Anterior cingulate cortex (tissue), 58 donors: ENCODE measurements around the gene SCAF4.
"Not testable (repeated sequence)": the region's sequence is repeated elsewhere in the genome, so short reads cannot be mapped to it uniquely, and the experiment has no call there.

Experiments used
- DNase-seq, 58 donors: peaks; one replicate each; lab custom pipeline; 2025; lab: John Stamatoyannopoulos, UW

Gene SCAF4

DNA sequence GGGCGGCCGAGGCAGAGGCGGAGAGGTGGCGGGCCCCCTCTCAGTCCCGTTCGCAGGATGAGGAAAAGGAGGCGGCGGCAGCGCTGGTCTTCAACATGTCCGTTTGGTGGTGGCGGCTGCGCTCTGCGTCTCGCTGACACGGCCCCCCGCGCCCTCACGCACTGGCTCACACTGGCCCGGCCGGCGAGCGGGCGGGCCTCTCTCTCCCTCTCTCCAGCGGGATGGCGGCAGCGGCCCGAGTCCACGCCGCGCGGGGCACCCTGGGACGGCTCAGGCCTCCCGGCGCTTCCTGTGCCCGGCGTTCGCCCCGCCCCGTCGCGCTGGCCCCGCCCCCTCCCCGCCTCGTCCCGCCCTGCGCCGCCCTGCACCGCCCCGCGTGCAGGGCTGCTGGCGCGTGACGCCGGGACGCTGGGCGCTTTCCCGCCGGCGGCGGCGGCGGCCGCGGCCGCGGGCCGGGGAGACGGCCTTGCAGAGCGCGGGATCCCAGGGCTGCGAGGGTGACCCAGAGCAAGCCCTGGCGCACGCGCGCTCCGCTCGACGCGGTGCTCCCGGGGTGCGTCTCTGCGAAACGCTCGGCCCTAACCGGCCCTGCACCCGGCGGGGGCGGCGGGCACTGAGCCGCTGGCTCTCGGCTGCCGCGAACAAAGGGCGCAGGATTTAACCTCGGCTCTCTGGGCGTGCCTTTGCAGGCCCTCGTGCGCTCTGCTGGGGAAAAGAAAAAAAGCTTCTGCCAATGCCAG is at the start of gene SCAF4:
SCAF4 (minus strand) TSS at position 262 of the 740 bp plus-strand sequence. CDS start 426 bp downstream, outside the sequence.
- DNase-seq: peak; percentile 55 to 94 (median 88)

DNA sequence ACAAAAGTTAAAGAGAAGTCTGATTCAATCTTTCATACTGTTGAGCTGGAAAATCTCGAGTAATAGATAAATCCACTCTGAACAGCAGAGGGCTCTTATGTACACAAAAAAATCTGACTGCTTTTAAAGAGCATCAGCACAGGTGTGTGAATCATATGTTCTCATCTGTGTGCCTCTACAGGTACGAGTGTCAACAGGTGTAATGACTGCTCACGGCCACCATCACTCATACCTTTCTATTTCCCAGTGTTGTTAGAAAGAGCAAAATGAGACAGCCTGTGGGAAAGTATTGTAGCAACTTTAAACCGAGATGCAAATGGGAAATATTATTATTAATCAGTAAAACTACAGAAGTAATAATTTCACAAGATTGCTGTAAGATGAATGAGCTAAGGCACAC is 49.0 kb upstream of the SCAF4 start:
- no peak for DNase-seq

DNA sequence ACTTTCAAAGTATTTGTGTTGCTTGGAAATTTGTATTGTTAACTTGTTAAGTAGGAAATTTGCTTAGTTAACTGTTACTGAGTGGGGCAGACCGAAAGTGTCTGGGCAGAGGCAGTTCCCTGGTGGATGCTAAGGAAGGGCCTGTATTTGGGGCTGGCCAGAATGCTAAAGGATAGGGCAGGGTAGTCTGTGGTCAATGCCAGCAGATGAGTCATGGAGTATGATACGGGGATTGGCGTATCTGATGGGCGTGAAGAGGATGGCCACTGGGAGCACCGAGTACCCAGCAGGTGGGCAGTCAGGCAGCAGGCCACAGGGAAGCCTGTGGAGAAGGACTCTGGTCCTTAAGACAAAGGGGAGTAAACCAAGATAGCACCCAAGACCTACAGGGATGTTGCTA is 46.6 kb upstream of the SCAF4 start:
- DNase-seq: no peak

DNA sequence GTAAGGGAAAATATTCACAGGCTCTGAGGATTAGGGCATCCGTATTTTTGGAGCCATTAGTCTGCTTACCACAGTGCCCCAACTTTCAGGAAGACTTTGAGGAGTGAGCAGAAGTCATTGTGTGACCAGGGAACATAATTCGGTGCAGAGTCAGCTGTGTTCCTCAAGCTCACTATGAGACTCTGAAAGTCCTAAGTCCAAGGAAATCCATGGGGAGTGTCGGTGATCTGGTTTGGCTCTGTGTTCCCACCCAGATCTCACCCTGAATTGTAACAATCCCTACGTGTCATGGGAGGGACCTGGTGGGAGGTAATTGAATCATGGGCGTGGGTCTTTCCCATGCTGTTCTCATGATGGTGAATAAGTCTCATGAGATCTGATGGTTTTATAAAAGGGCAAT is 45.9 kb upstream of the SCAF4 start:
- no peak for DNase-seq

DNA sequence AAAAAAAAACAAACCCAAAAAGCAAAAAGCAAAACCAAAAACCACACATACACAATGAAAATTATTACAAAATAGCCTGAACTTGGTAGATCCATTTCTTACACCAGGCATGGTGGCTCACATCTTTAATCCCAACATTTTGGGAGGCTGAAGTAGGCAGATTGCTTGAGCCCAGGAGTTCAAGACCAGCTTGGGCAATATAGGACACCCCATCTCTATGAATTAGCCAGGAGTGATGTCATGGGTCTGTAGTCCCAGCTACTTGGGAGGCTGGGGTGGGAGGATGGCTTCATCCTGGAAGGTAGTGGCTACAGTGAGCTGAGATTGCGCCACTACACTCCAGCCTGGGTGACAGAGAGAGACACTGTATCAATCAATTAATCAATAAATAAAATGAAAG is 42.1 kb upstream of the SCAF4 start:
- no peak for DNase-seq

DNA sequence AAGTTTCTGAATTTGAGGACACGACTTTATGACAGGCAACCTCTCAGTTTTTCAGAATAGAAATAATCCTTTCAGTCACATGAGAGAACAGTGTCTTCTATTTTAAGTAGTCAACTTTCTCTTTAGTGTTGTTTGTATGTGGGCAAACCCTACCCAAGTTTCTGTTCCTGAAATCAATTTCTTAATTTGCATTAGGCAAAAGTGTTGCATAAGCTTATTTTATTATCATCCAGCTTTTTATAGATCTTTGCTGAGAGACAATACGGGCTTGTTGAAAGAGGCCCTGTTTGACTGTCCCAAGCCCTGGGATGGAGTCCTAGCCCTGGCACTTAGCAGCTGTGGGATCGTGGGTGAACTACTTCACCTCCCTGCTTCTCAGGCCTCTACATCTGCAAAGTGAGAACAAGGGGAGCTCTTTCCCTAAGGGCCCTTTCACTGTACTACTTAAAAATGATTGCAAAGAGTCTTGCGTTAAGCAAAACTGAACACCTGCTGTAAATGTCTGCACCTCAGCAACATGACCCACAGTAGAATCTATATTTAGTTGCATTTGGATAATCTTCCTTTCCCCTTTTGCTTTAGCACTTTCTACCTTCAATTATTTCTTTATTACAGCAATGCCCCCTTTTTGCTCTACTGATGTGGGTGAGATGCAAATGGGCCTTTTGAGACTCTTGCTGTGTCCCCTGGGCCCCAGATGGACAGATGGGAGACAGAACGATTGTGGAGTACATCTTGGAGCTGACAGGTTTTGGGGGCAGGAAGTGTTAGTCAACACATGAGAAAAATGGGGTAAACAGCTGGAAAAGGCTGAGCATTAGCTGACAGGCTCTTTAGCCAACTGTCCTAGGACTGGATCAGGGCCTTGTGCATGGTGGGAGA is 41.0 kb upstream of the SCAF4 start:
- DNase-seq: no peak

GRCh38 chr21:31771685-31772084 is 39.8 kb upstream of the SCAF4 start:
- DNase-seq: no peak

- no peak for DNase-seq
Measured at GRCh38 chr21:31768710-31769109, 36.8 kb upstream of the SCAF4 start.

DNA sequence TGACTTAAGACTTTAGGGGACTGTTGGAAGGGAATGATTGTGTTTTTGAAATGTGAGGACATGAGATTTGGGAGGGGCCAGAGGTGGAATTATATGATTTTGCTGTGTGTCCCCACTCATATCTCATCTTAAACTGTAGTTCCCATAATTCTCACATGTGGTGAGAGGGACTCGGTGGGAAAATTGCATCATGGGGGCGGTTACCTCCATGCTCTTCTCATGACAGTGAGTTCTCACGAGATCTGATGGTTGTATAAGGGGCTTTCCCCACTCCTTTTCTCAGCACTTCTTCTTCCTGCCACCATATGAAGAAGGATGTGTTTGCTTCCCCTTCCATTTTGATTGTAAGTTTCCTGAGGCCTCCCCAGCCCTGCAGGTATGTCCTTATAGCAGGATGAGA is 35.0 kb upstream of the SCAF4 start:
- DNase-seq: no peak

DNA sequence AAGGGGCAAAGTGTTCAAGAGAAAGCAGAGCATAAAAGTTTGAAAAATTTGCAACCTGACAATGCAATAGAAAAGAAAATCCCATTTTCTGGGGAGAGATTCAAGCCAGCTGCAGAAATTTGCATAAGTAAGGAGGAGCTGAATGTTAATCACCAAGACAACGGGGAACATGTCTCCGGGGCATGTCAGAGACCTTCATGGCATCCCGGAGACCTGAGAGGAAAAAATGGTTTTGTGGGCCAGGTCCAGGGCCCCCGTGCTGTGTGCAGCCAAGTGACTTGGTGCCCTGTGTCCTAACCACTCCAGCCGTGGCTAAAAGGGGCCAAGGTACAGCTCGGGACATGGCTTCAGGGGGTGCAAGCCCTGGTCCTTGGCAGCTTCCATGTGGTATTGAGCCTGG is 33.9 kb upstream of the SCAF4 start:
- not testable (repeated sequence) for DNase-seq

- DNase-seq: no peak
Measured at GRCh38 chr21:31760931-31761330, 29.0 kb upstream of the SCAF4 start.

- DNase-seq: no peak
Measured at GRCh38 chr21:31756787-31757186, 24.9 kb upstream of the SCAF4 start.

DNA sequence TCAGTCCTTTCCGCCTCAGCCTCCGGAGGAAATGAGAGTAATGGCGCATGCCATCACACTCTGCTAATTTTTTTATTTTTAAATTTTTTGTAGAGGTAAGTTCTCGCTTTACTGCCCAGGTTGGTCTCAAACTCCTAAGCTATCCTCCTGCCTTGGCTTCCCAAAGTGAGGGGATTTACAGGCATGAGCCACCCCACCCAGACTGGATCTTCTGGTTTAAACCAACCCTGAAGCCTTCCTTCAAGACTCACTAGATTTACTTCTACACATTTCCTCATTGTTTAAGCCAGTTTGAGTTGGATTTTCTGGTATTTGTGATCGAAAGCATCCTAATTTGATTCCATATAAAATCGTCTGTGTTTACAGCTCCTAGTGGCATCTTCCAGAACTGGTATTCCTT is 23.1 kb upstream of the SCAF4 start:
- DNase-seq: no peak

- DNase-seq: no peak
Measured at GRCh38 chr21:31754708-31754960, 22.7 kb upstream of the SCAF4 start.

GRCh38 chr21:31753949-31754707 is 22.2 kb upstream of the SCAF4 start:
- no peak for DNase-seq

DNA sequence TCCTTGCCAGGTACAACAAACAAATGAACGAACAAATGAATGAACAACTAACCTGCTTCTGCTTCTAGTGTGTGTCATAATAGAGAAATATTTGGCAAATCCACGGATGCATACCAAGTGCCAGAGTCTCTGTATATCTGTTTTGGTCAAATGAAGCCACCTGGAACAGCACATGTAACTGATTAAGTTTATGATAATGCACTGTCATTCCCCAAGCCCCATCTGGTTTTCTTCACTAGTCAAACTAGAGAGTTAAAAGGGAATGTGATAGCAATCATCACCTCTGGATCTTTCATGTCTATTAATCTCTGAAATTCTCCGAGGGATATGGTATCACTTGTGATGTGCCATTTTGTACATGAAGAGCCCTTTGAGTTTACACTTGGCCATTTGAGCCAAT is 21.0 kb upstream of the SCAF4 start:
- DNase-seq: no peak

DNA sequence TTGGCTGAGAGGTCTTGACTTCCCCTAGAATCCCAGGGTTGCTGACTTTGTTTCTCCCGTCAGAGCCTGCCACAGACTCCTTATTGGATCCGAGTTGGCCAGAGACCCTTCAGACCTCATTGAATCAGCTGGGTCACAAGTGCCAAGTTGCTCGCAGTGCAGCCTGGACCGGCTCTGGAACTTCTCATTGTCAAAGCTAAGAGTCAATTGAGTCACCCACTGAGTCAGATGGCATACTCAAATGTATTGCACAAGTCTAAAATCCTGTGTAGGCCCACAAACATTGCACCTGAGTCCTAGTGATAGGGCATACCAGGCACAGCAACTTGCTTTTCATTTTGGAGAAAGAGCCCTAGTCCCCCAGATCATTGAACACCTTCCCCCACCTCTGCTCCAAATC is 20.4 kb upstream of the SCAF4 start:
- DNase-seq: no peak

DNA sequence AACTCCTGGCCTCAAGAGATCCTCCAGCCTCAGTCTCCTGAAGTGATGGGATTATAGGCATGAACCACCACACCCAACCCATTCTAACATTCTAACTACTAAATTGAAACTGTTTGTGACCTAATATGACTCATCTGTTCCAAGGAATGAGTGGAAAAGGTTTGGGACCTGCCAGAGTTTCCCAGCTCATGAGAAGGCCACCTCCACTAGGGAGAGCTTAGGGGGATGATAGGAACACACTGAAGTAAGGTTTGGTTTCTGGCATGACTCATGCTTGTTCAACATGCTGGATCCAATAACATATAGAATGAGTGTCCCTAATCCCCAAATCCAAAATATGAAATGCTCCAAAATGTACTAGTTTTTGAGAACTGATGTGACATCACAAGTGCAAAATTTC is 18.9 kb upstream of the SCAF4 start:
- DNase-seq: no peak

DNA sequence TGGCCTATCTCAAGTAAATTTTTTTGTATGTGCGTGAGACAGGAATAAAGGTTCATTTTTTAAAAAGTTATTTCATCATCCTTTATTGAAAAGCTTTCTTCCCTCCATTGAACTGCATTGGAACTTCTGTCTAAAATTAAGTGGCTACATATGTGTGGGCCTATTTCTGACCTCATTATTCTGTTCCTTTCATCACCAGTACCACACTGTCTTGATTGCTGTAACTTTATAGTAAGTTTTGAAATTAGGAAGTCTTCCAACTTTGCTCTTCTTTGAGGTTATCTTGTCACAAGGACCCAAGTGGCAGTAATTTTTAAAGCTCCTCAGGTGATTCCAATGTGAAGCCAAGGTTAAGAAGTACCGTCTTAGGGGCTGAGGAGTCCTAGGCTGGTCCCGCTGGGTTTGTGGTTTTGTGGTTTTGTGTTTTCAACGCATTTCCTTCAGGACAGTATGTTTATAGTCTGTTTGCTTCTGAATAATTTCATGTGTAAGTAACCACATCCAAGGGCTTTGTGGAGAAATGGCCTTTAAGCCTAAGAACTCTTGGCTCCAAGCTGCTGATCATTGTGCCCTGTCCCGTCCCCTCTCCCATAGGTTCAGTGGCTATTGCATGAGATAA is 12.4 kb upstream of the SCAF4 start:
- no peak for DNase-seq

GRCh38 chr21:31743712-31744111 is 11.8 kb upstream of the SCAF4 start:
- no peak for DNase-seq

GRCh38 chr21:31741116-31741515 is 9.2 kb upstream of the SCAF4 start:
- no peak for DNase-seq
